SK-N-SH treated with all-trans-retinoic acid at 6 μM for 48 hours (cell line): Measurements from ENCODE around the gene GRIK3.

Experiments
- ATAC-seq: fragments of 200-7000 bp; cut with Tn5 transposase; 3 replicates; pipeline ENCODE4 v1.9.1; 2020; ENCODE audit warnings: mild to moderate bottlenecking, moderate library complexity
- ARNTL ChIP-seq: fragments of 450-650 bp; formaldehyde crosslinking; IDR thresholded peaks from 2 replicates; pipeline ENCODE4 v1.5.0; 2020; ENCODE audit warnings: low read depth, mild to moderate bottlenecking, moderate library complexity, borderline replicate concordance
- BACH2 ChIP-seq: fragments of 250-450 bp; sonication (Bioruptor Pico); IDR thresholded peaks from 2 replicates; pipeline ENCODE4 v1.9.0; 2021; ENCODE audit warnings: mild to moderate bottlenecking, borderline replicate concordance
- CREB5 ChIP-seq: fragments of 250-450 bp; sonication (Bioruptor Pico); IDR thresholded peaks from 2 replicates; pipeline ENCODE4 v1.5.1; 2020; ENCODE audit warnings: low read depth, mild to moderate bottlenecking, moderate library complexity
- CSDC2 ChIP-seq: fragments of 250-450 bp; sonication (Bioruptor Pico); IDR thresholded peaks from 2 replicates; pipeline ENCODE4 v1.5.0; 2020; ENCODE audit warnings: mild to moderate bottlenecking, moderate library complexity
- CSRNP3 ChIP-seq: fragments of 250-450 bp; sonication (Bioruptor Pico); IDR thresholded peaks from 2 replicates; pipeline ENCODE4 v1.5.1; 2021; ENCODE audit warnings: mild to moderate bottlenecking, moderate library complexity
- ESRRG ChIP-seq: fragments of 250-450 bp; sonication (Bioruptor Pico); IDR thresholded peaks from 2 replicates; pipeline ENCODE4 v1.6.1; 2021; ENCODE audit warnings: mild to moderate bottlenecking
- ISL1 ChIP-seq: fragments of 250-450 bp; sonication (Bioruptor Pico); IDR thresholded peaks from 2 replicates; pipeline ENCODE4 v2.1.2; 2022; ENCODE audit warnings: mild to moderate bottlenecking, moderate library complexity
- OSR1 ChIP-seq: fragments of 250-450 bp; sonication (Bioruptor Pico); IDR thresholded peaks from 2 replicates; pipeline ENCODE4 v1.8.0; 2022; ENCODE audit warnings: moderate library complexity, mild to moderate bottlenecking, inconsistent platforms
- PATZ1 ChIP-seq: fragments of 250-450 bp; sonication (Bioruptor Pico); IDR thresholded peaks from 2 replicates; pipeline ENCODE4 v1.8.0; 2020; ENCODE audit warnings: mild to moderate bottlenecking, moderate library complexity, borderline replicate concordance
- POU6F1 ChIP-seq: fragments of 250-450 bp; sonication (Bioruptor Pico); IDR thresholded peaks from 2 replicates; pipeline ENCODE4 v1.8.0; 2021; ENCODE audit warnings: low read depth, mild to moderate bottlenecking, moderate library complexity, borderline replicate concordance
- RARB ChIP-seq: fragments of 250-450 bp; sonication (Bioruptor Pico); IDR thresholded peaks from 2 replicates; pipeline ENCODE4 v1.8.0; 2021; ENCODE audit warnings: mild to moderate bottlenecking, moderate library complexity
- SNAI2 ChIP-seq: fragments of 250-450 bp; sonication (Bioruptor Pico); IDR thresholded peaks from 2 replicates; pipeline ENCODE4 v1.5.0; 2020; ENCODE audit warnings: mild to moderate bottlenecking, moderate library complexity
- TCF4 ChIP-seq: fragments of 250-450 bp; sonication (Bioruptor Pico); IDR thresholded peaks from 2 replicates; pipeline ENCODE4 v1.8.0; 2021; ENCODE audit warnings: mild to moderate bottlenecking, moderate library complexity, borderline replicate concordance
- TOX ChIP-seq: fragments of 250-450 bp; sonication (Bioruptor Pico); IDR thresholded peaks from 2 replicates; pipeline ENCODE4 v1.8.0; 2021; ENCODE audit warnings: mild to moderate bottlenecking, moderate library complexity, borderline replicate concordance
- ZC3H10 ChIP-seq: fragments of 250-450 bp; sonication (Bioruptor Pico); IDR thresholded peaks from 2 replicates; pipeline ENCODE4 v1.5.1; 2021; ENCODE audit warnings: mild to moderate bottlenecking, moderate library complexity
- ZFP3 ChIP-seq: fragments of 250-450 bp; sonication (Bioruptor Pico); IDR thresholded peaks from 2 replicates; pipeline ENCODE4 v1.5.0; 2020; ENCODE audit warnings: mild to moderate bottlenecking, moderate library complexity
- ZFP30 ChIP-seq: fragments of 450-650 bp; formaldehyde crosslinking; IDR thresholded peaks from 2 replicates; pipeline ENCODE4 v1.5.0; 2022; ENCODE audit warnings: mild to moderate bottlenecking, moderate library complexity
- ZNF565 ChIP-seq: fragments of 450-650 bp; formaldehyde crosslinking; conservative IDR thresholded peaks from 2 replicates; pipeline ENCODE4 v1.5.0; 2020; ENCODE audit warnings: low read depth, mild to moderate bottlenecking, moderate library complexity
- ZNF70 ChIP-seq: fragments of 450-650 bp; formaldehyde crosslinking; IDR thresholded peaks from 2 replicates; pipeline ENCODE4 v1.5.0; 2020; ENCODE audit warnings: mild to moderate bottlenecking, moderate library complexity
- ZNF8 ChIP-seq: fragments of 450-650 bp; formaldehyde crosslinking; IDR thresholded peaks from 2 replicates; pipeline ENCODE4 v1.5.0; 2020; ENCODE audit warnings: mild to moderate bottlenecking, moderate library complexity
- TF ChIP-seq, protein P1 (sequence below): fragments of 250-450 bp; sonication (Bioruptor Pico); IDR thresholded peaks from 2 replicates; pipeline ENCODE4 v1.5.0; 2020; ENCODE audit warnings: mild to moderate bottlenecking, moderate library complexity

The GRIK3 gene

GRCh38 chr1:36922593-36923426, 111.5 kb downstream of the GRIK3 start:
- ATAC-seq = no peak
- TF ChIP-seq PATZ1 (CRISPR knock-in tag) = no peak
- no peak for TF ChIP-seq ZNF565 (CRISPR knock-in tag)
- TF ChIP-seq RARB (CRISPR knock-in tag) = no peak
- no peak for TF ChIP-seq CREB5
- no peak for TF ChIP-seq TOX (CRISPR knock-in tag)
- no peak for TF ChIP-seq ZFP3 (CRISPR knock-in tag)
- TF ChIP-seq CSRNP3 (CRISPR knock-in tag) = no peak
- no peak for TF ChIP-seq POU6F1 (CRISPR knock-in tag)
- TF ChIP-seq TCF4 (CRISPR knock-in tag) = no peak
- no peak for TF ChIP-seq ESRRG (CRISPR knock-in tag)
- TF ChIP-seq, protein P1, sequence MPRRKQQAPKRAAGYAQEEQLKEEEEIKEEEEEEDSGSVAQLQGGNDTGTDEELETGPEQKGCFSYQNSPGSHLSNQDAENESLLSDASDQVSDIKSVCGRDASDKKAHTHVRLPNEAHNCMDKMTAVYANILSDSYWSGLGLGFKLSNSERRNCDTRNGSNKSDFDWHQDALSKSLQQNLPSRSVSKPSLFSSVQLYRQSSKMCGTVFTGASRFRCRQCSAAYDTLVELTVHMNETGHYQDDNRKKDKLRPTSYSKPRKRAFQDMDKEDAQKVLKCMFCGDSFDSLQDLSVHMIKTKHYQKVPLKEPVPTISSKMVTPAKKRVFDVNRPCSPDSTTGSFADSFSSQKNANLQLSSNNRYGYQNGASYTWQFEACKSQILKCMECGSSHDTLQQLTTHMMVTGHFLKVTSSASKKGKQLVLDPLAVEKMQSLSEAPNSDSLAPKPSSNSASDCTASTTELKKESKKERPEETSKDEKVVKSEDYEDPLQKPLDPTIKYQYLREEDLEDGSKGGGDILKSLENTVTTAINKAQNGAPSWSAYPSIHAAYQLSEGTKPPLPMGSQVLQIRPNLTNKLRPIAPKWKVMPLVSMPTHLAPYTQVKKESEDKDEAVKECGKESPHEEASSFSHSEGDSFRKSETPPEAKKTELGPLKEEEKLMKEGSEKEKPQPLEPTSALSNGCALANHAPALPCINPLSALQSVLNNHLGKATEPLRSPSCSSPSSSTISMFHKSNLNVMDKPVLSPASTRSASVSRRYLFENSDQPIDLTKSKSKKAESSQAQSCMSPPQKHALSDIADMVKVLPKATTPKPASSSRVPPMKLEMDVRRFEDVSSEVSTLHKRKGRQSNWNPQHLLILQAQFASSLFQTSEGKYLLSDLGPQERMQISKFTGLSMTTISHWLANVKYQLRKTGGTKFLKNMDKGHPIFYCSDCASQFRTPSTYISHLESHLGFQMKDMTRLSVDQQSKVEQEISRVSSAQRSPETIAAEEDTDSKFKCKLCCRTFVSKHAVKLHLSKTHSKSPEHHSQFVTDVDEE (CRISPR knock-in tag) = no peak

DNA sequence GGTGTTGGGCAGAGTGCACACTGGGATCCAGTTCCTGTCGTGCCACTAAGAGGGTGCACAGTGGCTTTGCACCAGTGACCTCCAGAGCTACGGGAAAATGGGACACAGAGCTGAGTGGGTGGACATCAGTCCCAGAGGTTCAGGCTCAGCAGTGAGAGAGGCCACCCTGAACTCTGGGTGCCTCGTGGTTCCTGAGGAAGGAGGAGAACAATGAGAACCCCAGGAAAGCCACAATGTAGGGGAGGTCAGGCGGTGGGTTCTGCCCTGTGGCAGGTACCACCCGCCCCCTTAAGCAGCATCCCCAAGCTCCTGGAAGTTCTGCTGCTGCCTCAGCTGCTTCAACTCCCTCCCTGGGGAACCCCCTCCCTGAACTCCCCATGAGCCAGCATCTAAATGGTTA, 112.2 kb downstream of the GRIK3 start:
- ATAC-seq = no peak
- no peak for TF ChIP-seq ZNF8 (CRISPR knock-in tag)
- TF ChIP-seq CSDC2 = no peak
- no peak for TF ChIP-seq TCF4 (CRISPR knock-in tag)
- TF ChIP-seq PATZ1 (CRISPR knock-in tag) = no peak
- TF ChIP-seq ZNF70 (CRISPR knock-in tag) = no peak
- TF ChIP-seq SNAI2 (CRISPR knock-in tag) = no peak
- no peak for TF ChIP-seq POU6F1 (CRISPR knock-in tag)
- no peak for TF ChIP-seq ZC3H10
- TF ChIP-seq, protein P1 (CRISPR knock-in tag) = no peak
- TF ChIP-seq ISL1 = no peak
- no peak for TF ChIP-seq ZNF565 (CRISPR knock-in tag)
- no peak for TF ChIP-seq OSR1 (CRISPR knock-in tag)
- TF ChIP-seq BACH2 (CRISPR knock-in tag) = no peak
- TF ChIP-seq ZFP30 (CRISPR knock-in tag) = no peak
- no peak for TF ChIP-seq ZFP3 (CRISPR knock-in tag)
- no peak for TF ChIP-seq ARNTL (CRISPR knock-in tag)
